Fibroblast of villous mesenchyme (primary cell): ENCODE data around the gene IFT43. TPM values are rescaled to one million over a fixed set of nuclear protein-coding genes. Genes with fewer than 3 reads are reported as not detected.

Source experiments
- DNase-seq: peaks from one replicate; pipeline ENCODE4 v3.0.0-alpha.2; 2010; ENCODE audit warnings: low read depth
- H3K4me3 ChIP-seq: 2 replicates; pipeline ENCODE4 v1.5.1; 2011; ENCODE audit warnings: low read depth, mild to moderate bottlenecking, low read length
- CTCF ChIP-seq: IDR thresholded peaks from 2 replicates; pipeline ENCODE4 v1.5.1; 2012; ENCODE audit warnings: low read depth, mild to moderate bottlenecking, low read length; ENCODE audit not compliant: insufficient read depth
- total RNA-seq: library from RNA; depleted of rRNA; stranded (reverse); fragments of >200 nt; gene quantifications from 2 replicates; pipeline ENCODE4 v1.2.3, GENCODE V29; 2012

IFT43 gene
- total RNA-seq, 1 donor, result 51.0 TPM

DNA sequence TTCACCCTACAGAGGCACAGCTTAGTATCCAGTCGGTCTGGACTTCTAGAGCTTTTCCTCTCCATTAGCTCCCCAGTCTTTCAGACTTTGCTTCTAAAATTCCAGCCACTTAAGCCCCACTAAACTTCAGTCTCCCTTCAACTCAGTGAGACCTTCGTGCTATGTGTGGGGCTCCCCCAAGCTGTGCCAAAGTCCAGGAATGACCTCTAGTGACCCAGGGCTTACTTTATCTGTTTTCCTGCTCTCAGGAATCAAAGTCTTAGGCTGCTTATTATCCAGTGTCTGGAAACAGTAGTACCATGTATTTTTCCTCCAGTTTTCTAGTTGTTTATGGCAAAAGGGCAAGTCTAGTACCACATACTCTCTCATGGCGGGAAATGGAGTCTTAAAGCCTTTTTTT is 77.8 kb downstream of the IFT43 start:
- TF ChIP-seq CTCF, result no peak
- H3K4me3 ChIP-seq, result no peak overlapping the region
- no peak for DNase-seq

GRCh38 chr14:76065519-76065918 is 80.0 kb downstream of the IFT43 start:
- H3K4me3 ChIP-seq, result no peak overlapping the region
- no peak for TF ChIP-seq CTCF
- no peak for DNase-seq

DNA sequence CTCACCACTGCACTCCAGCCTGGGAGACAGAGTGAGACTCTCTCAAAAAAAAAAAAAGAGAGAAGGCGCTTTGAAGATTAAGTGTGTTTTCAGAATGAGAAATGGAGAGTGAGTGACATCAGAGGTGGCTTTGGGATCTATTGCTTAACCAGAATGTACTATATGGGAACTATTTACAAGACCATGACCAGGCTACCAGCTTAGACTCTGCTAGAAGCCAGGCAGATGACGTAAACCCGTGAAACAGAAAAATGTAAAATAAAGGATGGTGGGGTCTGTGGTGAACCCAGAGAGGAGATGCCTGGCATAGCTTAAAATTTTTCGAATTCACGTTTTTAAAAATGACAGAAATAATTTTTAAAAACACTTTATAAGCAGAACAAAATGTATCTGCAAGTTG is 82.0 kb downstream of the IFT43 start:
- TF ChIP-seq CTCF, result no peak
- DNase-seq, result peak; percentile 44
- H3K4me3 ChIP-seq, result no peak overlapping the region

- TF ChIP-seq CTCF, result no peak
- no peak overlapping the region for H3K4me3 ChIP-seq
- no peak for DNase-seq
Observed at GRCh38 chr14:76073717-76074116, 88.2 kb downstream of the IFT43 start.

GRCh38 chr14:76077340-76077739 is 91.8 kb downstream of the IFT43 start:
- TF ChIP-seq CTCF, result no peak
- no peak overlapping the region for H3K4me3 ChIP-seq
- DNase-seq, result no peak

GRCh38 chr14:76078501-76078900 is 92.9 kb downstream of the IFT43 start:
- TF ChIP-seq CTCF, result no peak
- DNase-seq, result no peak
- no peak overlapping the region for H3K4me3 ChIP-seq

DNA sequence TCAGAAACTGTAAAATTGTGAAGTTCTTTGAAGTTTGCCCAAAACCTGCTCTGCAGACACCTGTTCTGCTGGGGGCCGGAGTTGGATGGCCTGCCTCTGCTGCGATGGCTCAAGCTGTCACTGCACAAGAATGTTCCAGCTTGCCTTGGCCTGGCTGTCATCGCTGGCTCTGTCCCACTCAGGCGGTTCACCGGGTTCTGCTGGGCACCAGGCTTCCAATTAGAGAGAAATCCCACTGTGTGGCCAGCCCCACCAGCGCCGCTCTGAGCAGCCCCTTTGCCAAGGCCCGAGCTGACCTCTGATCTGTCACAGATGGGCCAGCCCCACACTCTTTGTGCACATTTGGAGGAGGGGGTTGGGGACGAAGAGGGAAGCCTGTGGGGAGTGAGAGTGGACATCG is 94.5 kb downstream of the IFT43 start:
- no peak overlapping the region for H3K4me3 ChIP-seq
- DNase-seq, result no peak
- no peak for TF ChIP-seq CTCF
